ENCODE results near the gene SEMA5B. TPM values are rescaled to one million over a fixed set of nuclear protein-coding genes. Genes with fewer than 3 reads are reported as not detected.

The SEMA5B gene
- total and polyA plus RNA-seq, 8 donors: 0.61 to 9.0 (median 6.4) TPM

DNA sequence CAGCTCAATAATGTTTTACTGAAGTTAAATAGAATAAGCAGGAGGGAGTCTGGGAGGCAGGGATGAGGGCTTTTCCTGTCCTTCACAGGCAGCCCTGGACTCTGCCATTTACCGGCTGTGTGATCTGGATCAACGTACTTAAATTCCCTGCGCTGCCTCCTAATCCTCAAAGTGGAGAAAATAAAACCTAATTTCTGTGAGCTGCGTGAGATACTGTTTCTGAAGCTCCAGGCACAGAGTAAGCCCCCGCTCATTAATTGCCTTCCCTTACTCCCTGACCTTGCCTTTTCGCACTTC is 39.0 kb upstream of the SEMA5B start:
- Histone ChIP-seq H3K4me3 (peak overlapping the region; percentile 90 to 94), H3K4me1 (peaks cover 17 to 34% of the 10 kb centered on the region in 2 donors), H3K27ac (no peak overlapping the region), H3K27me3 (no peaks in the 10 kb centered on the region), H3K9me3 (no peaks in the 10 kb centered on the region), H3K36me3 (no peaks in the 10 kb centered on the region)
- TF ChIP-seq, protein P1, sequence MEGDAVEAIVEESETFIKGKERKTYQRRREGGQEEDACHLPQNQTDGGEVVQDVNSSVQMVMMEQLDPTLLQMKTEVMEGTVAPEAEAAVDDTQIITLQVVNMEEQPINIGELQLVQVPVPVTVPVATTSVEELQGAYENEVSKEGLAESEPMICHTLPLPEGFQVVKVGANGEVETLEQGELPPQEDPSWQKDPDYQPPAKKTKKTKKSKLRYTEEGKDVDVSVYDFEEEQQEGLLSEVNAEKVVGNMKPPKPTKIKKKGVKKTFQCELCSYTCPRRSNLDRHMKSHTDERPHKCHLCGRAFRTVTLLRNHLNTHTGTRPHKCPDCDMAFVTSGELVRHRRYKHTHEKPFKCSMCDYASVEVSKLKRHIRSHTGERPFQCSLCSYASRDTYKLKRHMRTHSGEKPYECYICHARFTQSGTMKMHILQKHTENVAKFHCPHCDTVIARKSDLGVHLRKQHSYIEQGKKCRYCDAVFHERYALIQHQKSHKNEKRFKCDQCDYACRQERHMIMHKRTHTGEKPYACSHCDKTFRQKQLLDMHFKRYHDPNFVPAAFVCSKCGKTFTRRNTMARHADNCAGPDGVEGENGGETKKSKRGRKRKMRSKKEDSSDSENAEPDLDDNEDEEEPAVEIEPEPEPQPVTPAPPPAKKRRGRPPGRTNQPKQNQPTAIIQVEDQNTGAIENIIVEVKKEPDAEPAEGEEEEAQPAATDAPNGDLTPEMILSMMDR (IDR thresholded peaks at IDR 0.05): no peak
- intact Hi-C loops (cut with DNase I): no loop called here
- DNase-seq (no peak), ATAC-seq (no peak)

DNA sequence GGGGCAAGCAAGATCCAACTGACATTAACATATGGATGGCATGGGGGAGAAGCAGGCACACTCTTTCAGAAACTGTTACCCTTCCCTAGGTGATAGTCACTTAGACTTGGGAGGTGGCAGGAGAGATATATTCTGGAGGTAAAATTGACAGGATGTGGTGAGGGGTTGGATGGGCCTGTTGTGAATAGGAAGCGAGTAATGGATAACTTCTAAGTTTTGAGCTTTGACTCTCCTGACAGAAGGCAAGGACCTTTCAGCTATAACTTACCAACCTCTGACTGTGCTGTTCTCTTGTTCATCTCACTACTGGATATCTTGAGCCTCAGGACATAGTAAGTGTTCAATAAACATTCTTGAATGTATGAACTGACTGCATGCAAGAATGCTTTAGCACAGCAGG is 37.4 kb upstream of the SEMA5B start:
- TF ChIP-seq, protein P1 (IDR thresholded peaks at IDR 0.05): no peak
- DNase-seq: no peak
- no peaks in the 10 kb centered on the region for H3K27me3 ChIP-seq
- no peak overlapping the region for H3K27ac ChIP-seq
- no peak overlapping the region for H3K4me3 ChIP-seq
- peaks cover 11 to 19% of the 10 kb centered on the region in 2 donors for H3K4me1 ChIP-seq
- H3K9me3 ChIP-seq: no peaks in the 10 kb centered on the region
- intact Hi-C loops (cut with DNase I): no loop called here
- no peak for ATAC-seq
- no peaks in the 10 kb centered on the region for H3K36me3 ChIP-seq

DNA sequence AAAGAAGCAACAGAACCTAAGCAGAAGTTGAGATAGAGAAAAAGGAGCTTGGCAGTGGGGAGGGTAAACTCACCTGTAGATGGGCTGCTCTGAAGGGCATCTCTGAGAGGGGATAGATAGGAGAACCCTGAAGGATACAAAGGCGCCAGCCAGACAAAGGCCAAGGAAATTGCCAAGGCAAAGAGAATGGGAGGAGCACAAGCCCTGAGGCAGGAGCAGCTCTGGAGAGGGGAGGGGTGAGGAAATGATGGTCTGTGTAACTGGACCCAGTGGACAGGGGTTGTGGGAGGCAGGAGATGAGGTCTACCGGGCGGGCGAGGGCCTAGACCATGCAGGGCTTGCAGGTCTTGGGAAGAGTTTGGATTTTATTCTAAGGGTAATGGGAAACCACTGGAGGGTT is 36.9 kb upstream of the SEMA5B start:
- H3K4me1 ChIP-seq: peaks cover 11 to 19% of the 10 kb centered on the region in 2 donors
- intact Hi-C loops (cut with DNase I): no loop called here
- ATAC-seq: no peak

DNA sequence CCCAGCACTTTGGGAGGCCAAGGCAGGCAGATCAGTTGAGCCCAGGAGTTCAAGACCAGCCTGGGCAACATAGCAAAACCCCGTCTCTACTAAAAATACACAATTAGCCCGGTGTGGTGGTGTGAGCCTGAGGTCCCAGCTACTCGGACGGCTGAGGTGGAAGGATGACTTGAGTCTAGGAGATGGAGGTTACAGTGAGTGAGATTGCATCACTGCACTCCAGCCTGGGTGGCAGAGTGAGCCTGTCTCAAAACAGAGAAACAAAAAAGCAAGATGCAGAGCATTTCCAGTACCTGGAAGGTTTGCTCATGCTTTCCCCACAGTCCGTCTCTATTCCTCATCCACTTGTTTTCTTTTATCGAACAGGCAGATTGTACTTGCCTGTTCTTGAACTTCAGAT is 35.5 kb upstream of the SEMA5B start:
- Histone ChIP-seq H3K36me3 (no peaks in the 10 kb centered on the region), H3K27ac (no peak overlapping the region), H3K4me3 (no peak overlapping the region), H3K9me3 (no peaks in the 10 kb centered on the region), H3K27me3 (no peaks in the 10 kb centered on the region), H3K4me1 (peaks cover under 1 to 7% of the 10 kb centered on the region in 2 donors)
- intact Hi-C loops (cut with DNase I): no loop called here
- ATAC-seq: no peak
- DNase-seq: no peak
- TF ChIP-seq, protein P1 (IDR thresholded peaks at IDR 0.05): no peak

More for the DNA sequence above, 36.9 kb upstream of the SEMA5B start:
- Histone ChIP-seq H3K4me3 (no peak overlapping the region), H3K36me3 (no peaks in the 10 kb centered on the region), H3K27me3 (no peaks in the 10 kb centered on the region), H3K9me3 (no peaks in the 10 kb centered on the region), H3K27ac (no peak overlapping the region)
- TF ChIP-seq, protein P1 (IDR thresholded peaks at IDR 0.05): no peak
- no peak for DNase-seq

DNA sequence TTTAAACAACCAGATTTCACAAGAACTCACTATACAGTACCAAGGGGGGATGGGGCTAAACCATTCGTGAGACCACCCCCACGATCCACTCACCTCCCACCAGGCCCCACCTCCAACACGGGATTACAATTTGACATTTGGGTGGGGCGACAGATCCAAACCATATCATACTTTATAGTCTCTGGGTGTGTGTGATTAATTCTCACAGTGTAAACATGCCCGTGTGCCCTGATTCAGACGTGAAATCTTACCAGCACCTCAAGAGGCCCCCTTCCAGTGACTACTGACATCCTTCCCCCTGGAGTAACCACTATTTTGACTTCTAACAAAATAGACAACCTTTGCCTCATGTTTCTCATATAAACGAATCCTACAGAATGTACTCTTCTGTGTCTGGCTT is 34.3 kb upstream of the SEMA5B start:
- H3K27ac ChIP-seq: no peak overlapping the region
- no peaks in the 10 kb centered on the region for H3K9me3 ChIP-seq
- DNase-seq: no peak
- H3K4me1 ChIP-seq: peaks cover 0 to 5% of the 10 kb centered on the region in 2 donors
- no peak overlapping the region for H3K4me3 ChIP-seq
- ATAC-seq: no peak
- no peaks in the 10 kb centered on the region for H3K27me3 ChIP-seq
- TF ChIP-seq, protein P1 (IDR thresholded peaks at IDR 0.05): no peak
- intact Hi-C loops (cut with DNase I): no loop called here
- no peaks in the 10 kb centered on the region for H3K36me3 ChIP-seq

All from left lung (tissue), 10 donors.